Neural progenitor cell (in vitro differentiated cells): Measurements from ENCODE around the gene BRI3BP. TPM values are rescaled to one million over a fixed set of nuclear protein-coding genes. Genes with fewer than 3 reads are reported as not detected.

ENCODE experiments used
- DNase-seq: peaks from one replicate; pipeline ENCODE4 v3.0.0-alpha.2; 2016; ENCODE audit warnings: low spot score
- H2AFZ ChIP-seq: fragments of 200-600 bp; sonication (generic); replicated peaks from 2 replicates; pipeline ENCODE4 v1.6.1; 2016; ENCODE audit warnings: antibody characterized with exemption
- H3F3A ChIP-seq: fragments of 200-600 bp; sonication (generic); 2 replicates; pipeline ENCODE4 v1.6.1; 2016; ENCODE audit warnings: antibody characterized with exemption, low read depth
- H3K27ac ChIP-seq: fragments of 200-600 bp; sonication (generic); 2 replicates; pipeline ENCODE4 v1.5.1; 2016; ENCODE audit warnings: mild to moderate bottlenecking
- H3K27me3 ChIP-seq: fragments of 200-600 bp; sonication (generic); 2 replicates; pipeline ENCODE4 v1.6.1; 2016; ENCODE audit warnings: mild to moderate bottlenecking, moderate library complexity
- H3K36me3 ChIP-seq: fragments of 200-600 bp; sonication (generic); 2 replicates; pipeline ENCODE4 v1.5.1; 2016
- H3K4me1 ChIP-seq: fragments of 200-600 bp; sonication (generic); 2 replicates; pipeline ENCODE4 v1.6.1; 2016; ENCODE audit warnings: mixed run types
- H3K4me2 ChIP-seq: fragments of 200-600 bp; sonication (generic); 2 replicates; pipeline ENCODE4 v1.6.1; 2016
- H3K4me3 ChIP-seq: fragments of 200-600 bp; sonication (generic); 2 replicates; pipeline ENCODE4 v1.5.1; 2016
- H3K79me2 ChIP-seq: fragments of 200-600 bp; sonication (generic); 2 replicates; pipeline ENCODE4 v1.6.1; 2016; ENCODE audit warnings: low read depth
- H3K9ac ChIP-seq: fragments of 200-600 bp; sonication (generic); 2 replicates; pipeline ENCODE4 v1.6.1; 2016
- H3K9me3 ChIP-seq: fragments of 200-600 bp; sonication (generic); 2 replicates; pipeline ENCODE4 v1.5.1; 2016; ENCODE audit warnings: low read depth
- H4K20me1 ChIP-seq: fragments of 200-600 bp; sonication (generic); 2 replicates; pipeline ENCODE4 v1.6.1; 2016; ENCODE audit warnings: low read depth
- H3K27ac Mint-ChIP-seq: 3 replicates; pipeline ENCODE4 v1.8.0; 2021; ENCODE audit warnings: mixed read lengths
- H3K27me3 Mint-ChIP-seq: 2 replicates; pipeline ENCODE4 v1.8.0; 2022; ENCODE audit warnings: low read depth, mild to moderate bottlenecking, inconsistent platforms, moderate library complexity, mixed read lengths; ENCODE audit not compliant: insufficient read depth
- H3K36me3 Mint-ChIP-seq: 3 replicates; pipeline ENCODE4 v1.8.0; 2021; ENCODE audit warnings: mixed read lengths
- H3K4me1 Mint-ChIP-seq: 3 replicates; pipeline ENCODE4 v1.8.0; 2021; ENCODE audit warnings: mixed read lengths
- H3K4me3 Mint-ChIP-seq: 3 replicates; pipeline ENCODE4 v1.8.0; 2021; ENCODE audit warnings: mild to moderate bottlenecking, moderate library complexity, mixed read lengths
- H3K9me3 Mint-ChIP-seq: 3 replicates; pipeline ENCODE4 v1.8.0; 2020; ENCODE audit warnings: mixed read lengths
- CTCF ChIP-seq: fragments of 200-600 bp; sonication (generic); IDR thresholded peaks from 2 replicates; pipeline ENCODE4 v1.5.1; 2017; ENCODE audit warnings: antibody characterized with exemption, mild to moderate bottlenecking
- EZH2 ChIP-seq: fragments of 200-600 bp; sonication (generic); IDR thresholded peaks from 2 replicates; pipeline ENCODE4 v1.6.1; 2017; ENCODE audit warnings: antibody characterized with exemption, mild to moderate bottlenecking, moderate library complexity
- EZH2phosphoT487 ChIP-seq: fragments of 200-600 bp; sonication (generic); IDR thresholded peaks from 2 replicates; pipeline ENCODE4 v1.6.1; 2017; ENCODE audit warnings: antibody characterized with exemption
- total RNA-seq: library from RNA; depleted of rRNA; stranded (reverse); fragments of >200 nt; gene quantifications from 2 replicates; pipeline ENCODE4 v1.2.3, GENCODE V29; 2015; ENCODE audit warnings: low replicate concordance

BRI3BP gene
- total RNA-seq, 1 donor from 2014 or later: 2.5 TPM

- no peaks in the 10 kb centered on the region for H3K27me3 ChIP-seq
- no peak for DNase-seq
- TF ChIP-seq EZH2: no peak
- TF ChIP-seq CTCF: no peak
- TF ChIP-seq EZH2phosphoT487: no peak
- H2AFZ ChIP-seq: no peak overlapping the region
- no peak overlapping the region for H3K9ac ChIP-seq
- H3K27ac Mint-ChIP-seq: no peak overlapping the region
- H3K4me1 Mint-ChIP-seq: no peaks in the 10 kb centered on the region
- H3K79me2 ChIP-seq: no peaks in the 10 kb centered on the region
- H3K4me1 ChIP-seq: no peaks in the 10 kb centered on the region
- no peak overlapping the region for H3K4me2 ChIP-seq
- no peaks in the 10 kb centered on the region for H3K9me3 ChIP-seq
- peaks cover 4% of the 10 kb centered on the region for H3K27me3 Mint-ChIP-seq
- H3K9me3 Mint-ChIP-seq: no peaks in the 10 kb centered on the region
- H4K20me1 ChIP-seq: no peaks in the 10 kb centered on the region
- no peak overlapping the region for H3K4me3 ChIP-seq
- peaks cover 15% of the 10 kb centered on the region for H3K36me3 Mint-ChIP-seq
- H3K36me3 ChIP-seq: no peaks in the 10 kb centered on the region
- H3K27ac ChIP-seq: no peak overlapping the region
- H3F3A ChIP-seq: no peaks in the 10 kb centered on the region
- no peak overlapping the region for H3K4me3 Mint-ChIP-seq
These were observed 26.3 kb upstream of the BRI3BP start for GRCh38 chr12:124967016-124967739.

- Mint-ChIP-seq H3K4me3 (no peak overlapping the region), H3K9me3 (no peaks in the 10 kb centered on the region), H3K4me1 (no peaks in the 10 kb centered on the region), H3K36me3 (peaks cover 10% of the 10 kb centered on the region), H3K27me3 (peaks cover 2% of the 10 kb centered on the region), H3K27ac (no peak overlapping the region)
- no peaks in the 10 kb centered on the region for H3K4me1 ChIP-seq
- no peak for DNase-seq
- no peaks in the 10 kb centered on the region for H3K79me2 ChIP-seq
- no peaks in the 10 kb centered on the region for H3K27me3 ChIP-seq
- no peaks in the 10 kb centered on the region for H3F3A ChIP-seq
- H3K4me3 ChIP-seq: no peak overlapping the region
- no peak overlapping the region for H2AFZ ChIP-seq
- no peaks in the 10 kb centered on the region for H3K36me3 ChIP-seq
- H3K4me2 ChIP-seq: no peak overlapping the region
- no peak for TF ChIP-seq CTCF
- TF ChIP-seq EZH2phosphoT487: no peak
- TF ChIP-seq EZH2: no peak
- no peaks in the 10 kb centered on the region for H3K9me3 ChIP-seq
- no peak overlapping the region for H3K9ac ChIP-seq
- no peaks in the 10 kb centered on the region for H4K20me1 ChIP-seq
- no peak overlapping the region for H3K27ac ChIP-seq
These were observed 24.8 kb upstream of the BRI3BP start for GRCh38 chr12:124968656-124969055.

GRCh38 chr12:124970647-124971402, 22.6 kb upstream of the BRI3BP start:
- Mint-ChIP-seq H3K36me3 (peaks cover 7% of the 10 kb centered on the region), H3K27me3 (peaks cover 2% of the 10 kb centered on the region), H3K4me1 (no peaks in the 10 kb centered on the region), H3K4me3 (no peak overlapping the region), H3K9me3 (no peaks in the 10 kb centered on the region), H3K27ac (no peak overlapping the region)
- Histone ChIP-seq H3K9ac (no peak overlapping the region), H3K4me2 (no peak overlapping the region), H2AFZ (no peak overlapping the region), H3K27me3 (no peaks in the 10 kb centered on the region), H3K4me1 (no peaks in the 10 kb centered on the region), H3F3A (no peaks in the 10 kb centered on the region), H3K9me3 (no peaks in the 10 kb centered on the region), H3K27ac (no peak overlapping the region), H3K79me2 (no peaks in the 10 kb centered on the region), H4K20me1 (no peaks in the 10 kb centered on the region), H3K4me3 (no peak overlapping the region), H3K36me3 (no peaks in the 10 kb centered on the region)
- TF ChIP-seq EZH2: no peak
- no peak for TF ChIP-seq EZH2phosphoT487
- no peak for TF ChIP-seq CTCF
- no peak for DNase-seq
